HG03520 (cell line): Measurements from ENCODE around the gene ADAMTS7.
"Not testable (repeated sequence)": the region's sequence is repeated elsewhere in the genome, so short reads cannot be mapped to it uniquely, and the experiment has no call there.

Source experiments
- ATAC-seq: cut with Tn5 transposase; IDR thresholded peaks from one replicate; pipeline ENCODE4 v1.9.1; 2021; ENCODE audit warnings: mild to moderate bottlenecking, moderate library complexity; ENCODE audit not compliant: unreplicated experiment

Gene ADAMTS7, protein sequence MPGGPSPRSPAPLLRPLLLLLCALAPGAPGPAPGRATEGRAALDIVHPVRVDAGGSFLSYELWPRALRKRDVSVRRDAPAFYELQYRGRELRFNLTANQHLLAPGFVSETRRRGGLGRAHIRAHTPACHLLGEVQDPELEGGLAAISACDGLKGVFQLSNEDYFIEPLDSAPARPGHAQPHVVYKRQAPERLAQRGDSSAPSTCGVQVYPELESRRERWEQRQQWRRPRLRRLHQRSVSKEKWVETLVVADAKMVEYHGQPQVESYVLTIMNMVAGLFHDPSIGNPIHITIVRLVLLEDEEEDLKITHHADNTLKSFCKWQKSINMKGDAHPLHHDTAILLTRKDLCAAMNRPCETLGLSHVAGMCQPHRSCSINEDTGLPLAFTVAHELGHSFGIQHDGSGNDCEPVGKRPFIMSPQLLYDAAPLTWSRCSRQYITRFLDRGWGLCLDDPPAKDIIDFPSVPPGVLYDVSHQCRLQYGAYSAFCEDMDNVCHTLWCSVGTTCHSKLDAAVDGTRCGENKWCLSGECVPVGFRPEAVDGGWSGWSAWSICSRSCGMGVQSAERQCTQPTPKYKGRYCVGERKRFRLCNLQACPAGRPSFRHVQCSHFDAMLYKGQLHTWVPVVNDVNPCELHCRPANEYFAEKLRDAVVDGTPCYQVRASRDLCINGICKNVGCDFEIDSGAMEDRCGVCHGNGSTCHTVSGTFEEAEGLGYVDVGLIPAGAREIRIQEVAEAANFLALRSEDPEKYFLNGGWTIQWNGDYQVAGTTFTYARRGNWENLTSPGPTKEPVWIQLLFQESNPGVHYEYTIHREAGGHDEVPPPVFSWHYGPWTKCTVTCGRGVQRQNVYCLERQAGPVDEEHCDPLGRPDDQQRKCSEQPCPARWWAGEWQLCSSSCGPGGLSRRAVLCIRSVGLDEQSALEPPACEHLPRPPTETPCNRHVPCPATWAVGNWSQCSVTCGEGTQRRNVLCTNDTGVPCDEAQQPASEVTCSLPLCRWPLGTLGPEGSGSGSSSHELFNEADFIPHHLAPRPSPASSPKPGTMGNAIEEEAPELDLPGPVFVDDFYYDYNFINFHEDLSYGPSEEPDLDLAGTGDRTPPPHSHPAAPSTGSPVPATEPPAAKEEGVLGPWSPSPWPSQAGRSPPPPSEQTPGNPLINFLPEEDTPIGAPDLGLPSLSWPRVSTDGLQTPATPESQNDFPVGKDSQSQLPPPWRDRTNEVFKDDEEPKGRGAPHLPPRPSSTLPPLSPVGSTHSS (N-terminal part only)

DNA sequence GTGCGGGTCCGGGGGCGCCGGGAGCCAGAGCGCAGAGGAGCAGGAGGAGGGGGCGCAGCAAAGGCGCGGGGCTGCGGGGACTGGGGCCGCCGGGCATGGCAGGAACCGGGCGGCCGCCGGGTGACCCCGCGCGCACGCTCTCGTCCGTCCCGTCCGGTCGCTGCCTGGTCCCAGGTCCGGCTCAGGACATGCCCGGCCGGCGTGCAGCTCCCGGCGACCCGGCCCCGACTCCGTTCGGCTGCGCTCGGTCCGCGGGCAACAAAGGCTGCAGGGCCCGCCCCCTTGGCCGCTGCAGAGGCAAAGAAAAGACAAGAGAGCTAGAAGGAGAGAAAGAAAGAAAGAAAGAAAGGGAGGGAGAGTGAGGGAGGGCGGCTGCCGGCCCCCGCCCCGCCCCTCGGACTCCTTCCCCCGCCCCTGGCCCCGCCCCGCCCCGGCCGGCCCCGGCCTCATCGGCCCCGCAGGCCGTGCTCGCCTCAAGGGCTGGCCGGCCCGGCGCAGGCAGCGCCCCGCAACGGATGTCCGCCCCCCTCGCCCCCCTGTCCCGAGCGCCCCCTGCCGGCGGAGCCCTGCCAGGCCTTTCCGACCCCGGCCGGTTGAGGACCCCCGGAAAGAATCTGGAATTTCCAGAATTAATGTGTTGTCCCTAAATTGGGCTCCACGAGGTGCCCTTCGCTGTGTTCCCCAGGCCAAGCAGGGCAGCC, at the start of gene ADAMTS7:
Gene ADAMTS7 (minus strand): TSS at position 341 of the 701 bp plus-strand sequence. CDS start 244 bp downstream, at position 97.
- ATAC-seq: no peak

- no peak for ATAC-seq
Measured at GRCh38 chr15:78859971-78860719, 48.9 kb upstream of the ADAMTS7 start.

- ATAC-seq: no peak
Measured at GRCh38 chr15:78855746-78856145, 44.5 kb upstream of the ADAMTS7 start.

- no peak for ATAC-seq
Measured at GRCh38 chr15:78854833-78855372, 43.6 kb upstream of the ADAMTS7 start.

DNA sequence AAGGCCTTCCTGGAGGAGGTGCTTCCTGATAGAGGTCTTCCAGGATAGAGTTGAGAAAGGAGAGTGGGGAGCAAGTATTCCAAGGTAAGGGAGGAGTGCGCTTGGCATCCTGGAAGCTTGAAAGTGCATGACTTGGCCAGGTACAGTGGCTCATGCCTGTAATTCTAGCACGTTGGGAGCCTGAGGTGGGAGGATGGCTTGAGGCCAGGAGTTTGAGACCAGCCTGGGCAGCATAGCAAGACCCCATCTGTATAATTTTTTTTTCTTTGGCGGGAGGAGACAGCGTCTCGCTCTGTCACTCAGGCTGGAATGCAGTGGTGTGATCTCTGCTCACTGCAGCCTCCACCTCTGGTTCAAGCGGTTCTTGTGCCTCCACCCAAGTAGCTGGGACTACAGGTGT, 42.2 kb upstream of the ADAMTS7 start:
- ATAC-seq: no peak

DNA sequence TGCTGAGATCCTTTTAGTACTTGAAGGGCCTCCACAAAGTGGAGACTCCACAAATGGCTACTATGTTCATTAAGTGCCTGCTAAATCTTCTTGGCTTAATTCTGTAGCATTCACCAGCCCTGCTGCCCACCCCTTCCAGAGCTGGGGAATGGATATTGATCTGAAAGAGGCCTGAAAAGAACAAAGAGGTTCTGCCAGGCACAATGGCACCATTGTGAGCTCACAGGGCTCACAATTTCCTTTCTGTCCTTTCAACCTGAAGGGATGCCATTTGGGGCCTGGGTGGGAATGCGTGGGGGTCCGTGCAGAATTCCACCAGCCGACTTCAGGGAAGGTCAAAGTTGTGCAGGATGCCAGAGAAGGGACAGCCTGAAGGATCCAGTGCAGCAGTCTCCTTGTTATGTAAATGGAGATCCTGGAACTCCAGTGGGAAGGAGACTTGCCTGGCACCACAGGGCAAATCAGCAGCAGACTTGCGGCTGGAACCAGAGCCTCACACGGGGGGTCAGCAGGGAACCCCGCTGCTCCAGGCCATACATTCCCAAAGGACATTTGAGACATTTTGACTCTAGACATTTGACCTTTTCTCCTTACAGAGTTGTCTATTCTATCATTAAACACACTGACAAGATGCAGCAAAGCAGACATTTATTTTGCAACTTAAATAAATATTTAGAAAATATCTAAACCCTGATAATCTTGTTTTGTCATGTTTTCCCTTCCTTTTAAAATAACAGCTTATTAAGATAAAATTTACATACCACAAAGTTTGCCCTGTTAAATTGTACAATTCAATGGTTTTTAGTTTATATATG, 39.9 kb upstream of the ADAMTS7 start:
- no peak for ATAC-seq

DNA sequence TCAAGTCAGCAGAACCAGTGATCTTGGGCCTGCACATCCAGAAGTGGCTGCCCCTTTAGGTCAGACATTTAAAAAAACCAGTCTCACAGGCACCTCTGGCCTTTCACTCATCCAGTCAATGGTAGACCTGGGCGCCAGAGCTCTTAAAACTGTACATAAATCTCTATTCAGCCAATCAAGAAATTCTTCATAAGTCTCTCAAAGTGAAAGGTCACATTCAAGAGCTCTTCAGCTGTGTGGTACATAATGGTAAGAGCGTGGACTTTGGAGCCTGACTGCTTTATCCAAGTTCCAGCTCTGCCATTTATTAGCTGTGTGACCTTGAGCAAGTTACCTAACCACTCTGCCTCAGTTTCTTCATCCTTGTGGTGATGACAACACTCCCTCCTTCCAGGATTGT, 39.1 kb upstream of the ADAMTS7 start:
- no peak for ATAC-seq

DNA sequence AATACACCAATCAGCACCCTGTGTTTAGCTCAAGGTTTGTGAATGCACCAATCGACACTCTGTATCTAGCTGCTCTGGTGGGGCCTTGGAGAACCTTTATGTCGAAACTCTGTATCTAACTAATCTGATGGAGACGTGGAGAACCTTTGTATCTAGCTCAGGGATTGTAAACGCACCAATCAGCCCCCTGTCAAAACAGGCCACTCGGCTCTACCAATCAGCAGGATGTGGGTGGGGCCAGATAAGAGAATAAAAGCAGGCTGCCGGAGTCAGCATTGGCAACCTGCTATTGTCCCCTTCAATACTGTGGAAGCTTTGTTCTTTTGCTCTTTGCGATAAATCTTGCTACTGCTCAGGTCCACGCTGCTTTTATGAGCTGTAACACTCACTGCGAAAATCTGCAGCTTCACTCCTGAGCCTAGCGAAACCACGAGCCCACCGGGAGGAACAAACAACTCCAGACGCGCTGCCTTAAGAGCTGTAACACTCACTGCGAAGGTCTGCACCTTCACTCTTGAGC, 36.2 kb upstream of the ADAMTS7 start:
- ATAC-seq: not testable (repeated sequence)

- not testable (repeated sequence) for ATAC-seq
Measured at GRCh38 chr15:78846906-78847305, 35.6 kb upstream of the ADAMTS7 start.

DNA sequence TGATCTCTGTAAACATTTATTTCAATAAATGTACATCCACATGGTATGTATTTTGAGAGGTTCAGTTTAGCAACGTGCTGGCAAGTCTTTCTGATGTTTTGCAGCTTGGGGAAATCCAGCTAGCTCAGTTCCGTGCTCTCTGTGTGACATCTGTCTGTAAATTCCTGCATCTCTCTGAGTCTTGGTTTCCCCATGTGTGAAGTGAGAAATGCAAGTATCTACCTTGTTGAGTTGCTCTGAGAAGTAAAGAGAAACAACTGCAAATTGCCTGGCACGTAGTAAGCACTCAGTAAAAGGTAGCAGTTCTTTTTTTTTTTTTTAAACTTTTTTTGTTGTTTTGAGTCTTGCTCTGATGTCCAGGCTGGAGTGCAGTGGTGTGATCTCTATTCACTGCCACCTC, 31.3 kb upstream of the ADAMTS7 start:
- no peak for ATAC-seq

- ATAC-seq: no peak
Measured at GRCh38 chr15:78841891-78842290, 30.6 kb upstream of the ADAMTS7 start.

GRCh38 chr15:78841376-78841706, 30.1 kb upstream of the ADAMTS7 start:
- ATAC-seq: no peak

GRCh38 chr15:78840661-78841375, 29.6 kb upstream of the ADAMTS7 start:
- ATAC-seq: no peak

DNA sequence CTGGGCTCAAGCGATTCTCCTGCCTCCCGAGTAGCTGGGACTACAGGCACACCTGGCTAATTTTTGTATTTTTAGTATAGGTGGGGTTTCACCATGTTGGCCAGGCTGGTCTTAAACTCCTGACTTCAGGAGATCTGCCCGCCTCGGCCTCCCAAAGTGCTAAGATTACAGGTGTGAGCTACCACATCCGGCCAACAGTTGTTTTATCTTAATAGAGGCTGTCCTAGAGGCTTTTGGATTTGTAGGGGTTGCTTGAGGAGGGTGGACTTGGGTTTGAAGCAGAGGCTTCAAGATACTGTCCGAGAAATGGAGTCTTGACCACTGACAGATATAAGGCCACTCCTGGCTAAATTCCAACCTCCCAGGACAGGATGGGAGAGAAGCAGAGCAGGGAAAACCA, 27.9 kb upstream of the ADAMTS7 start:
- not testable (repeated sequence) for ATAC-seq

GRCh38 chr15:78838489-78838888, 27.2 kb upstream of the ADAMTS7 start:
- no peak for ATAC-seq

DNA sequence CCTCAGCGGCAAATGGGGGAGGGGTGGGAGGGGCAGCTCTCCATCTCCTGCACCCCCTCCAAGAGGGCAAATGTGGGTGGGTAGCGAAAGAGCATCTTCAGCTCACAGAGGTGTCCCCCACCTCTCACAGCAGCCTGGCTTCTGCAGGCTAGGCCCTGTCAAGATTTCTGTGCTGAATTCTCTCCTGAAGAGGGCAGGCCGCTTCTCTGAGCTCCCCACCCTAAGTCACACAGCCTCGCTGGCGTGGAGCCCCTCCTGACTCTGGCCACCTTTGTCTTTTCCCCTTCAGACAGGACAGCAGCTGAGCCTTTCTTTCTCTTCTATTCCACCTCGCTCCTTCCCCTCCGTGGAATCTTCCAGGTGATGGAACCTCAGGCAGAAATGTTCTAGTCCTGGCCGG, 26.3 kb upstream of the ADAMTS7 start:
- no peak for ATAC-seq

DNA sequence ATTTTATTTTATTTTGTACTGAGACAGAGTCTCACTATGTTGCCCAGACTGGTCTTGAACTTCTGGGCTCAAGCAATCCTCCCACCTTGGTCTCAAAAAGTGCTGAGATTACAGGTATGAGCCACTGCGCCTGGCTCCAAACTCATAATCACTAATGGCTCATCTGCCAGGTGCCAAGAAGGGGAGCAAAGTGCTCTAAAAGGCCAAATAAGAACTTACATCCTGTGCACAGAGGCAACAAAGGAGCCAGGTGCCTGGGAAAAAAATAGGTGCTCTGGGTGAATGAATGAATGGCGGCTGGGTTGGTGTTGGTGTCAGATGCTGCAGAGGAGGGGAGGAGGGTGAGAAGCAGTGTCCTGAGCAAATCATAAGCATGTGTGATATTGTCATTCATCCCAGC, 25.9 kb upstream of the ADAMTS7 start:
- no peak for ATAC-seq

GRCh38 chr15:78836333-78836732, 25.1 kb upstream of the ADAMTS7 start:
- ATAC-seq: no peak
